HEK293 (cell line): ENCODE measurements around the gene EVI5L.
A peak's percentile ranks its signal among the peaks of the same experiment; 100 is the strongest.

ENCODE experiments used
- CTCF ChIA-PET: fragments of 350-600 bp; formaldehyde crosslinking; extraction: SDS; loops from one replicate; lab custom pipeline; 2021; ENCODE audit warnings: antibody characterized with exemption; lab: Yijun Ruan, JAX
- POLR2A ChIA-PET: fragments of 300-600 bp; formaldehyde crosslinking; extraction: SDS; loops from one replicate; lab custom pipeline; 2020; ENCODE audit warnings: antibody characterized with exemption, inconsistent platforms; lab: Yijun Ruan, JAX
- H3K27ac ChIP-seq: fragments of 200-500 bp; sonication (Bioruptor generic); 2 replicates; pipeline ENCODE4 v1.5.1; 2014; ENCODE audit warnings: low read depth, low read length, control low read depth, inconsistent platforms; ENCODE audit errors: extremely low read depth
- H3K36me3 ChIP-seq, 2 experiments: fragments of 200-500 bp in 1 of 2; sonication (Bioruptor generic) in 1 of 2; 1 replicate in 1 of 2; 2 replicates in 1 of 2; pipeline ENCODE4 v1.5.1; 2014 to 2017; ENCODE audit warnings: inconsistent platforms in 2 of 2, low read length in 2 of 2; ENCODE audit not compliant: control insufficient read depth in 2 of 2, insufficient read depth in 1 of 2
- H3K4me1 ChIP-seq: fragments of 200-500 bp; sonication (Bioruptor generic); 2 replicates; pipeline ENCODE4 v1.5.1; 2014; ENCODE audit warnings: mild to moderate bottlenecking, low read length, inconsistent platforms; ENCODE audit not compliant: control insufficient read depth, insufficient read depth
- H3K4me3 ChIP-seq: 2 replicates; pipeline ENCODE4 v1.5.1; 2011; ENCODE audit warnings: low read depth, mild to moderate bottlenecking, control low read depth, low read length, moderate library complexity
- H3K9me3 ChIP-seq: fragments of 200-500 bp; sonication (Bioruptor generic); 2 replicates; pipeline ENCODE4 v1.5.1; 2014; ENCODE audit warnings: low read depth, low read length, inconsistent platforms; ENCODE audit not compliant: control insufficient read depth, insufficient read depth
- GFI1B ChIP-seq: fragments of 450-650 bp; formaldehyde crosslinking; IDR thresholded peaks from 2 replicates; pipeline ENCODE4 v1.5.1; 2016; ENCODE audit warnings: missing biosample characterization, missing genetic modification characterization
- KLF17 ChIP-seq: fragments of 450-650 bp; formaldehyde crosslinking; IDR thresholded peaks from 2 replicates; pipeline ENCODE4 v1.5.1; 2016; ENCODE audit warnings: missing biosample characterization, missing genetic modification characterization
- KLF9 ChIP-seq: fragments of 450-650 bp; formaldehyde crosslinking; IDR thresholded peaks from 2 replicates; pipeline ENCODE4 v1.5.1; 2016; ENCODE audit warnings: missing biosample characterization, missing genetic modification characterization, low read depth
- MZF1 ChIP-seq: fragments of 450-650 bp; formaldehyde crosslinking; IDR thresholded peaks from 2 replicates; pipeline ENCODE4 v1.5.1; 2017; ENCODE audit warnings: missing biosample characterization, missing genetic modification characterization, borderline replicate concordance
- PRDM1 ChIP-seq: fragments of 450-650 bp; formaldehyde crosslinking; IDR thresholded peaks from 2 replicates; pipeline ENCODE4; 2016; ENCODE audit warnings: missing biosample characterization, missing genetic modification characterization
- SCRT1 ChIP-seq: fragments of 450-650 bp; formaldehyde crosslinking; IDR thresholded peaks from 2 replicates; pipeline ENCODE4 v1.5.1; 2016; ENCODE audit warnings: missing biosample characterization, missing genetic modification characterization, borderline replicate concordance
- SCRT2 ChIP-seq: fragments of 450-650 bp; formaldehyde crosslinking; IDR thresholded peaks from 2 replicates; pipeline ENCODE4 v1.5.1; 2016; ENCODE audit warnings: missing biosample characterization, missing genetic modification characterization
- ZBTB10 ChIP-seq: fragments of 450-650 bp; formaldehyde crosslinking; IDR thresholded peaks from 2 replicates; pipeline ENCODE4 v1.5.1; 2016; ENCODE audit warnings: missing biosample characterization, missing genetic modification characterization
- ZBTB17 ChIP-seq: fragments of 450-650 bp; formaldehyde crosslinking; IDR thresholded peaks from 2 replicates; pipeline ENCODE4 v1.5.1; 2016; ENCODE audit warnings: missing biosample characterization, missing genetic modification characterization
- ZBTB26 ChIP-seq: fragments of 450-650 bp; formaldehyde crosslinking; optimal IDR thresholded peaks from 2 replicates; pipeline ENCODE3; 2016; ENCODE audit warnings: missing biosample characterization, mild to moderate bottlenecking, missing genetic modification characterization
- ZBTB48 ChIP-seq: fragments of 450-650 bp; formaldehyde crosslinking; IDR thresholded peaks from 2 replicates; pipeline ENCODE4 v1.5.1; 2016; ENCODE audit warnings: missing biosample characterization, missing genetic modification characterization
- ZBTB8A ChIP-seq: fragments of 450-650 bp; formaldehyde crosslinking; IDR thresholded peaks from 2 replicates; pipeline ENCODE4 v1.5.1; 2016; ENCODE audit warnings: missing biosample characterization, missing genetic modification characterization
- ZNF433 ChIP-seq: fragments of 450-650 bp; formaldehyde crosslinking; IDR thresholded peaks from 2 replicates; pipeline ENCODE4 v1.5.1; 2016; ENCODE audit warnings: missing biosample characterization, missing genetic modification characterization, low read depth
- ZNF596 ChIP-seq: fragments of 450-650 bp; IDR thresholded peaks from 2 replicates; pipeline ENCODE4 v1.5.0; 2018; ENCODE audit warnings: missing biosample characterization, mild to moderate bottlenecking, missing genetic modification characterization, moderate library complexity
- ZNF626 ChIP-seq: fragments of 450-650 bp; sonication (Bioruptor Pico); formaldehyde crosslinking; IDR thresholded peaks from 2 replicates; pipeline ENCODE4 v1.5.1; 2018; ENCODE audit warnings: missing biosample characterization, missing genetic modification characterization, inconsistent platforms
- ZNF660 ChIP-seq: fragments of 450-650 bp; IDR thresholded peaks from 2 replicates; pipeline ENCODE4 v1.5.1; 2018; ENCODE audit warnings: missing biosample characterization, mild to moderate bottlenecking, missing genetic modification characterization
- ZNF692 ChIP-seq: fragments of 450-650 bp; formaldehyde crosslinking; IDR thresholded peaks from 2 replicates; pipeline ENCODE4 v1.5.1; 2016; ENCODE audit warnings: missing biosample characterization, missing genetic modification characterization
- TF ChIP-seq, protein P1 (sequence below): fragments of 450-650 bp; formaldehyde crosslinking; IDR thresholded peaks from 2 replicates; pipeline ENCODE4 v1.5.1; 2016; ENCODE audit warnings: missing biosample characterization, missing genetic modification characterization
- TF ChIP-seq, protein P2 (sequence below): sonication (generic); formaldehyde crosslinking; IDR thresholded peaks from 2 replicates; pipeline ENCODE4 v1.8.1; 2022; ENCODE audit warnings: mild to moderate bottlenecking, moderate library complexity, missing genetic modification reagents
- TF ChIP-seq, protein P3 (sequence below): fragments of 450-650 bp; formaldehyde crosslinking; IDR thresholded peaks from 2 replicates; pipeline ENCODE4 v1.5.1; 2016; ENCODE audit warnings: missing biosample characterization, missing genetic modification characterization, low read depth

Gene EVI5L

DNA sequence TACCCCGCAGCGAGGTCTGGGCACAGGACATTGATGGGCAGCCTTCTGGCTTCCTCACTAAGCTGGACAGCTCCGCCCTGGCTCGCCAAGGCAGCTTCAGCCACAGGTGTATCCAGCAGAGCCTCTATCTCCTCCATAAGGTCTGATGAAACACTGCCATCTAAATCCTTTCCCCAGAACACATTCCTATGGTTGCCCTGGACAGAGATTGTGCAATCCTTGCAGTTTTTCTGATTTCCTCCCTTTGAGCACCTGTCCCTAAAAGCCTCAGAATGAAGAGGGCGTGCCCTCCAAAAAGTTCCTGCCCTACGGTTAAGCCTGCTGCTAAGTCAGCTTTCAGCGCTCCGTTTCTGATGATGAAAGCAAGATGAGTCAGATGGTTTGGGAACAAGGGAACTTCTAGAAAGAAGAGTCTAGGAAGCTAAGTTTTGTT lies 46.0 kb upstream of the EVI5L start:
- POLR2A ChIA-PET: no interaction called here
- no peak overlapping the region for H3K4me3 ChIP-seq
- H3K4me1 ChIP-seq: no peaks in the 10 kb centered on the region
- no peaks in the 10 kb centered on the region for H3K36me3 ChIP-seq
- no peak overlapping the region for H3K27ac ChIP-seq
- TF ChIP-seq KLF9 (tag by site-specific recombination) (peak; percentile 39; the same call in 1 of the 2 replicates), ZBTB10 (tag by site-specific recombination) (no peak), KLF17 (tag by site-specific recombination) (no peak), ZNF660 (peak; percentile 37; the same call in 1 of the 2 replicates), ZNF692 (tag by site-specific recombination) (no peak), SCRT2 (tag by site-specific recombination) (peak; percentile 87), ZBTB26 (no peak), GFI1B (no peak), ZBTB48 (tag by site-specific recombination) (peak; percentile 86), ZBTB17 (tag by site-specific recombination) (peak; percentile 48; the same call in 1 of the 2 replicates), SCRT1 (peak; percentile 58; the same call in 1 of the 2 replicates), PRDM1 (peak; percentile 61), ZBTB8A (tag by site-specific recombination) (no peak), MZF1 (no peak), ZNF596 (tag by site-specific recombination) (no peak), ZNF626 (tag by site-specific recombination) (no peak), ZNF433 (no peak)
- TF ChIP-seq, protein P1, sequence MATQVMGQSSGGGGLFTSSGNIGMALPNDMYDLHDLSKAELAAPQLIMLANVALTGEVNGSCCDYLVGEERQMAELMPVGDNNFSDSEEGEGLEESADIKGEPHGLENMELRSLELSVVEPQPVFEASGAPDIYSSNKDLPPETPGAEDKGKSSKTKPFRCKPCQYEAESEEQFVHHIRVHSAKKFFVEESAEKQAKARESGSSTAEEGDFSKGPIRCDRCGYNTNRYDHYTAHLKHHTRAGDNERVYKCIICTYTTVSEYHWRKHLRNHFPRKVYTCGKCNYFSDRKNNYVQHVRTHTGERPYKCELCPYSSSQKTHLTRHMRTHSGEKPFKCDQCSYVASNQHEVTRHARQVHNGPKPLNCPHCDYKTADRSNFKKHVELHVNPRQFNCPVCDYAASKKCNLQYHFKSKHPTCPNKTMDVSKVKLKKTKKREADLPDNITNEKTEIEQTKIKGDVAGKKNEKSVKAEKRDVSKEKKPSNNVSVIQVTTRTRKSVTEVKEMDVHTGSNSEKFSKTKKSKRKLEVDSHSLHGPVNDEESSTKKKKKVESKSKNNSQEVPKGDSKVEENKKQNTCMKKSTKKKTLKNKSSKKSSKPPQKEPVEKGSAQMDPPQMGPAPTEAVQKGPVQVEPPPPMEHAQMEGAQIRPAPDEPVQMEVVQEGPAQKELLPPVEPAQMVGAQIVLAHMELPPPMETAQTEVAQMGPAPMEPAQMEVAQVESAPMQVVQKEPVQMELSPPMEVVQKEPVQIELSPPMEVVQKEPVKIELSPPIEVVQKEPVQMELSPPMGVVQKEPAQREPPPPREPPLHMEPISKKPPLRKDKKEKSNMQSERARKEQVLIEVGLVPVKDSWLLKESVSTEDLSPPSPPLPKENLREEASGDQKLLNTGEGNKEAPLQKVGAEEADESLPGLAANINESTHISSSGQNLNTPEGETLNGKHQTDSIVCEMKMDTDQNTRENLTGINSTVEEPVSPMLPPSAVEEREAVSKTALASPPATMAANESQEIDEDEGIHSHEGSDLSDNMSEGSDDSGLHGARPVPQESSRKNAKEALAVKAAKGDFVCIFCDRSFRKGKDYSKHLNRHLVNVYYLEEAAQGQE (tag by site-specific recombination): peak; percentile 92
- TF ChIP-seq, protein P2, sequence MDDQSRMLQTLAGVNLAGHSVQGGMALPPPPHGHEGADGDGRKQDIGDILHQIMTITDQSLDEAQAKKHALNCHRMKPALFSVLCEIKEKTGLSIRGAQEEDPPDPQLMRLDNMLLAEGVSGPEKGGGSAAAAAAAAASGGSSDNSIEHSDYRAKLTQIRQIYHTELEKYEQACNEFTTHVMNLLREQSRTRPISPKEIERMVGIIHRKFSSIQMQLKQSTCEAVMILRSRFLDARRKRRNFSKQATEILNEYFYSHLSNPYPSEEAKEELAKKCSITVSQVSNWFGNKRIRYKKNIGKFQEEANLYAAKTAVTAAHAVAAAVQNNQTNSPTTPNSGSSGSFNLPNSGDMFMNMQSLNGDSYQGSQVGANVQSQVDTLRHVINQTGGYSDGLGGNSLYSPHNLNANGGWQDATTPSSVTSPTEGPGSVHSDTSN (CRISPR knock-in tag): no peak
- TF ChIP-seq, protein P3, sequence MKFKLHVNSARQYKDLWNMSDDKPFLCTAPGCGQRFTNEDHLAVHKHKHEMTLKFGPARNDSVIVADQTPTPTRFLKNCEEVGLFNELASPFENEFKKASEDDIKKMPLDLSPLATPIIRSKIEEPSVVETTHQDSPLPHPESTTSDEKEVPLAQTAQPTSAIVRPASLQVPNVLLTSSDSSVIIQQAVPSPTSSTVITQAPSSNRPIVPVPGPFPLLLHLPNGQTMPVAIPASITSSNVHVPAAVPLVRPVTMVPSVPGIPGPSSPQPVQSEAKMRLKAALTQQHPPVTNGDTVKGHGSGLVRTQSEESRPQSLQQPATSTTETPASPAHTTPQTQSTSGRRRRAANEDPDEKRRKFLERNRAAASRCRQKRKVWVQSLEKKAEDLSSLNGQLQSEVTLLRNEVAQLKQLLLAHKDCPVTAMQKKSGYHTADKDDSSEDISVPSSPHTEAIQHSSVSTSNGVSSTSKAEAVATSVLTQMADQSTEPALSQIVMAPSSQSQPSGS (tag by site-specific recombination): no peak
- TF ChIP-seq, all 188 proteins: peak for 8
- H3K9me3 ChIP-seq: no peaks in the 10 kb centered on the region
- CTCF ChIA-PET: interaction anchor here (0.6 to 1.8 kb wide), 3 partner anchors 11 to 103 kb away, joined by 3 to 4 read pairs (median 3); partner anchors contain the start of gene TRAPPC5
